Muscle layer of duodenum (tissue), 2 donors: ENCODE data around the gene MAGI3.

Experiments used
- H3K27ac ChIP-seq: one replicate; pipeline ENCODE4 v1.7.0; 2013; ENCODE audit warnings: mild to moderate bottlenecking, low read length
- H3K27me3 ChIP-seq: one replicate; pipeline ENCODE4 v1.7.0; 2013; ENCODE audit warnings: low read depth, mild to moderate bottlenecking, control low read depth, low read length
- H3K36me3 ChIP-seq, 2 donors: one replicate each; pipeline ENCODE4 v1.7.0; 2013; ENCODE audit warnings: low read length in 2 of 2, control low read depth in 1 of 2, mild to moderate bottlenecking in 1 of 2; ENCODE audit not compliant: insufficient read depth in 2 of 2, control insufficient read depth in 1 of 2
- H3K4me1 ChIP-seq, 2 donors: one replicate each; pipeline ENCODE4 v1.7.0; 2013; ENCODE audit warnings: low read length in 2 of 2, mild to moderate bottlenecking in 2 of 2, control low read depth in 1 of 2, moderate library complexity in 1 of 2; ENCODE audit not compliant: insufficient read depth in 2 of 2, control insufficient read depth in 1 of 2
- H3K4me3 ChIP-seq, 2 donors: one replicate each; pipeline ENCODE4 v1.7.0; 2013; ENCODE audit warnings: low read length in 2 of 2, low read depth in 1 of 2, mild to moderate bottlenecking in 1 of 2
- H3K9me3 ChIP-seq, 2 donors: one replicate each; pipeline ENCODE4 v1.7.0; 2013; ENCODE audit warnings: low read length in 2 of 2, control low read depth in 1 of 2, mild to moderate bottlenecking in 1 of 2; ENCODE audit not compliant: control insufficient read depth in 1 of 2
- donor health status: healthy.

MAGI3 gene

DNA sequence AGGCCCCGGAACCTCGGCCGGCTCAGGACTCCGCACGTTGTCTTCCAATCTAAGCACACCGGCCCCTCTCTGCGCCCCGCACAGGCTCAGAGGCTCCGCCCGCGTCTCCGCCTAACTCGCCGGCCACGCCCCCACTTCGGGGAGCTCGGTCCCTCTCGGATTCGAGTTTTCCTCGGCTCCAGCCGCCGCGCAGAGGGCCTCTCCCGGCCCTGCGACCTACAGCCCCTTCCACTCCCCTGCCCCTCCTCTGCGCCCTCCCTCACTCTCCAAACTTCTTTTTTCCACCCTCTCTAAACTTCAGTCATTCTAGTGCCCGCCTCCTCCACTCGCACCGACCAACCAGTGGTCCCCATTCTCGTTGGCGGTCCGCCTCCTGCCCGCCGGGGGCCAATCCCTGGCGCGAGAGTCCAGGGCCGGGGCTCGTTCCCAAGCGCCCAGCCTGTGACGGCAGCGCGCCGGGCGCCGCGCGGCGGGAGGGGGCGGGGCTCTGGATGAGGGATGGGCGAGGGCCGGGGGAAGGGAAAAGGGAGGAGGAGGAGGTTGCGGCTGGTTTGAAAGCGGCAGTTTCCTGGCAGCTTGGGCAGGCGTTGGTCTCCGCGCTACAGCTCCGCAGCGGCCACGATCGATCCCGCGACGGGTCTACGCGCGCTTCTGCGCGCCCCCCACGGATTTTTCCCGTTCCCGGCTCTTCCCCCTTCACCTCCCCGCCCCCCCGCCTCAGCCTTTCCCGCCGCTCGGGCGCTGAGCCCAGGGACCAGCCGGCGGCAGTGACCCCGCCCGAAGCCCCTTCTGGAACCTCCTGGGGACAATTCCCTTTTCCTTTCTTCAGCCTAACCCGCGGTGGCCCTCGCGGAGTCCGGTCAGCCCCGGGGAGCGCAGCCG is at the start of gene MAGI3:
Gene MAGI3, plus strand, starts transcription at position 563 of the 882 bp plus-strand sequence. CDS start 519 bp downstream, outside the sequence.
- Histone ChIP-seq H3K27ac (peak within 1 kb of the TSS; percentile 85), H3K27me3 (no peaks in the 10 kb centered on the region), H3K4me1 (peaks cover 4 to 15% of the 10 kb centered on the region in 2 donors), H3K36me3 (no peaks in the 10 kb centered on the region), H3K4me3 (peak within 1 kb of the TSS; percentile 65 to 81), H3K9me3 (peaks cover 0 to 3% of the 10 kb centered on the region in 2 donors)

DNA sequence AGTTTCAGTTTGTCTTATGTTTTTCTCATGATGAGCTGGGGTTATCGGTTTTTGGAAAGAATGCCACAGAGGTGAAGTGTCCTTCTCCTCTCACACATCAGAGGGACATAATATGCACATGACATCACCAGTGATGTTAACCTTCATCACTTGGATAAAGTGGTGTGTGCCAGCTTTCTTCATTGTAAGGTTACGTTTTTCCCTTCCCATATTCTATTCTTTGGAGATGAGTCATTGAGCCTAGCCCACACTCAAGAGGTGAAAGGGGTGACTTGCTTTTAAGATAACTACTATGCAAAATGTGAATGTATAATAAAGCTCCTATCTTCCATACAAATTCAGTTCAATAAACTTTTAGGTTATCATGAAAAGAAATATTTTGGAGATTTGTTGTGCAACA is 36.7 kb upstream of the MAGI3 start:
- H3K27ac ChIP-seq: no peak overlapping the region
- H3K4me3 ChIP-seq: no peak overlapping the region
- H3K36me3 ChIP-seq: no peaks in the 10 kb centered on the region
- H3K27me3 ChIP-seq: no peaks in the 10 kb centered on the region
- no peaks in the 10 kb centered on the region for H3K9me3 ChIP-seq
- no peaks in the 10 kb centered on the region for H3K4me1 ChIP-seq

DNA sequence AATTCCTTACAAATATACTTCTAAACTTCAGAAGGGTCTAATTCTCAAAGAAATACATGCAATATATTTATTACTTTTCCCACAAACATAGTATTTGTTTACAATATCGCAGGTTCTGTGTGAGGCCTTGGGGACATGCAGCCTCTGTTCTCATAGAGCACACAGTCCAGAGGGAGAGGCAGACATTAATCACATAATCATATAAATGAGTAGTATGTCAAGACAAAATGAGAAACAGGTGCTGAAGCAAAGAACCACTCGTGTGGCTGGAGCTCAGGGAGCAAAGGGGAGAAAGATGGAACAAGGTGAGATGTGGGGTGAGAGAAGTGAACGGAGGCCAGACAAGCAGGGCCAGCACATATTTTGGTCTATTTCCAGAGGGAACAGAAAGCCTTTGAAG is 26.4 kb upstream of the MAGI3 start:
- H3K36me3 ChIP-seq: no peaks in the 10 kb centered on the region
- no peaks in the 10 kb centered on the region for H3K9me3 ChIP-seq
- H3K4me1 ChIP-seq: no peaks in the 10 kb centered on the region
- H3K4me3 ChIP-seq: no peak overlapping the region
- no peak overlapping the region for H3K27ac ChIP-seq
- H3K27me3 ChIP-seq: no peaks in the 10 kb centered on the region

GRCh38 chr1:113369040-113369439 is 21.3 kb upstream of the MAGI3 start:
- Histone ChIP-seq H3K4me1 (no peaks in the 10 kb centered on the region), H3K9me3 (no peaks in the 10 kb centered on the region), H3K27me3 (no peaks in the 10 kb centered on the region), H3K4me3 (no peak overlapping the region), H3K27ac (no peak overlapping the region), H3K36me3 (no peaks in the 10 kb centered on the region)

- Histone ChIP-seq H3K4me3 (no peak overlapping the region), H3K36me3 (no peaks in the 10 kb centered on the region), H3K27me3 (no peaks in the 10 kb centered on the region)
Measured at GRCh38 chr1:113369699-113370098, 20.6 kb upstream of the MAGI3 start.

GRCh38 chr1:113370868-113371267 is 19.4 kb upstream of the MAGI3 start:
- Histone ChIP-seq H3K36me3 (no peaks in the 10 kb centered on the region), H3K4me3 (no peak overlapping the region), H3K27ac (no peak overlapping the region), H3K27me3 (no peaks in the 10 kb centered on the region), H3K4me1 (no peaks in the 10 kb centered on the region), H3K9me3 (no peaks in the 10 kb centered on the region)

More at GRCh38 chr1:113369699-113370098, 20.6 kb upstream of the MAGI3 start:
- Histone ChIP-seq H3K27ac (no peak overlapping the region), H3K9me3 (no peaks in the 10 kb centered on the region), H3K4me1 (no peaks in the 10 kb centered on the region)

GRCh38 chr1:113372546-113372945 is 17.8 kb upstream of the MAGI3 start:
- no peaks in the 10 kb centered on the region for H3K27me3 ChIP-seq

DNA sequence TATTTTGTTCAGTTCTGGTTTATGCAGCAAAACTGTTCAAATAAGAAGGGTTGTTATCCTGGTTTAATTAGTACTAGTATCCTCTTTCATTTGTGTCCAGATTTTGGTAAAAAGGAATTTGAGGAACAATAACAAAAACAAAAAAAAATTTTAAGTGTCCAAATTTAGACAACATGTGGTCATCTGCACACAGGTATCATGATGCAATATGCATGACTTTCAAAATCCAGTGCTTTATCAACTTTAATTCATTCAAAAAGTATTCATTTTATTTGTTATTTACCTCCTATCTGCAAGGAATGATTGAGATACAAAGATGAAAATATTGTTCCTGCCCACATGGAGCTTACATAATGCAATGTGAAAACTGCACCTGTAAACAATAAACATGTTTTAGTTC is 16.7 kb upstream of the MAGI3 start:
- no peaks in the 10 kb centered on the region for H3K4me1 ChIP-seq
- no peaks in the 10 kb centered on the region for H3K27me3 ChIP-seq
- no peak overlapping the region for H3K4me3 ChIP-seq
- no peaks in the 10 kb centered on the region for H3K36me3 ChIP-seq
- no peaks in the 10 kb centered on the region for H3K9me3 ChIP-seq
- no peak overlapping the region for H3K27ac ChIP-seq

More at GRCh38 chr1:113372546-113372945, 17.8 kb upstream of the MAGI3 start:
- Histone ChIP-seq H3K27ac (no peak overlapping the region), H3K4me1 (no peaks in the 10 kb centered on the region), H3K4me3 (no peak overlapping the region), H3K36me3 (no peaks in the 10 kb centered on the region), H3K9me3 (no peaks in the 10 kb centered on the region)

GRCh38 chr1:113375878-113376277 is 14.4 kb upstream of the MAGI3 start:
- Histone ChIP-seq H3K4me1 (no peaks in the 10 kb centered on the region), H3K9me3 (no peaks in the 10 kb centered on the region), H3K27me3 (no peaks in the 10 kb centered on the region), H3K4me3 (peak overlapping the region; percentile 32 to 36), H3K36me3 (no peaks in the 10 kb centered on the region), H3K27ac (no peak overlapping the region)

DNA sequence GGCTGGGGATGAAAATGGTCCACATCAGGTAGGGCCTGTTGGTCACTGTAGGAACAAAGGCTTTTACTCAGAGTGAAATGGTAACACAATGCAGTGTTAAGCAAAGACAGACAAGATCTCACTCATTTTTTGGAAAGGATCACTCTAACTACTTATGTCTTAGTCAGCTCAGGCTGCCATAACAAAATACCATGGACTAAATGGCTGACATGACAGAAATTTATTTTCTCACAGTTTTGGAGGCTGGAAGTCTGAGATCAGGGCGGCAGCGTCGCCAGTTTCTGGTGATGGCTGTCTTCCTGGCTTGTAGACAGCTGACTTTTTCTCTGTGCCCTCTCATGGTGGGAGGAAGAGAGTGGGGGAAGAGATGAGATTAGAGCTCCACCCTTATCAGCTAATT is 10.2 kb upstream of the MAGI3 start:
- H3K4me3 ChIP-seq: no peak overlapping the region
- H3K9me3 ChIP-seq: no peaks in the 10 kb centered on the region
- no peaks in the 10 kb centered on the region for H3K4me1 ChIP-seq
- H3K27me3 ChIP-seq: no peaks in the 10 kb centered on the region
- no peaks in the 10 kb centered on the region for H3K36me3 ChIP-seq
- H3K27ac ChIP-seq: no peak overlapping the region

DNA sequence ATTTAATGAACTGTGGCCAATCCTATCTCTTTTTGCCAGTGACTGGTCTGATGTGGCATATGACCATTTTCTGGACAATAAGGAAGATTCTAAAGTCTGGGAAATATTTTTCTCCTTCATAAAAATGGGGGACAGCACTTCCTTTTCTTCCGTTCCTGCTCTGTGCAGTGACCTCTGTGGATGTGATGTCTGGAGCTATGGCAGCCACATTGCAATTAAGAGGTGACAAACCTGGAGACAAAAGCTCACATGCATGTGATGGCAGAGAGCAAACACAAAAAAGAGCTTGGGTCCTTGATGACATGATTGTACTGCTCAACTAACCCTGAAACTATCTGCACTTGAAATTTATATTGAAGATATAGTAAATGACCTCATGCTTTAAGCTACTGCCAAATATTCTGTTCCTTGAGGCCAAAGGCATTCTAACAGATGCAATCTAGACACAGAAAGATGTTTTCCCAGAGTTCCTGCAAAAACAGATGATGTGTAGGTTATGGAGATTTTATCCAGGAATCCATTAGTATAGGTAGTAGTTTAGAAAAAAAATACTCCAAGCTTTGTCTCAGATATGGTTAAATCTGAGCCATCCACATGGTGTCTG is 2.2 kb upstream of the MAGI3 start:
- H3K4me3 ChIP-seq: no peak overlapping the region
- no peaks in the 10 kb centered on the region for H3K27me3 ChIP-seq
- H3K9me3 ChIP-seq: peaks cover 0 to 3% of the 10 kb centered on the region in 2 donors
- no peak overlapping the region for H3K27ac ChIP-seq
- peaks cover 4 to 15% of the 10 kb centered on the region in 2 donors for H3K4me1 ChIP-seq
- no peaks in the 10 kb centered on the region for H3K36me3 ChIP-seq
